HepG2 (cell line): ENCODE results near the gene KANSL3. TPM values are rescaled to one million over a fixed set of nuclear protein-coding genes. Genes with fewer than 3 reads are reported as not detected.

Experiments used
- ATAC-seq: fragments of 200-7000 bp; cut with Tn5 transposase; 3 replicates; pipeline ENCODE4 v1.9.1; 2020; ENCODE audit warnings: mild to moderate bottlenecking, moderate library complexity
- BruUV-seq: library from RNA; stranded (reverse); fragments of 400-500 nt; replicated peaks from 2 replicates; lab custom pipeline; 2021; lab: Mats Ljungman, UMichigan
- CTCF ChIA-PET: fragments of 300-600 bp; formaldehyde crosslinking; extraction: SDS; loops from one replicate; lab custom pipeline; 2021; ENCODE audit warnings: low total read pairs, inconsistent platforms, low intra/inter-chr PET ratio; lab: Yijun Ruan, JAX
- POLR2A ChIA-PET: fragments of 350-600 bp; sonication (Branson Sonifier 250); formaldehyde crosslinking; loops from one replicate; lab custom pipeline; 2020; ENCODE audit warnings: antibody characterized with exemption, inconsistent platforms; lab: Yijun Ruan, JAX
- DNase-seq: peaks from one replicate; pipeline ENCODE4 v3.0.0-alpha.2; 2015; ENCODE audit warnings: low spot score
- FAIRE-seq: peaks from 3 replicates; lab custom pipeline; 2011; peaks lifted over from hg19 to GRCh38; lab: Jason Lieb, UNC
- H2AFZ ChIP-seq: one replicate; pipeline ENCODE4 v1.6.1; 2011; ENCODE audit warnings: low read length, inconsistent platforms
- H3K27ac ChIP-seq: fragments of 300-600 bp; 3 replicates; pipeline ENCODE4 v1.8.0; 2011; ENCODE audit warnings: mixed run types, mild to moderate bottlenecking, mixed read lengths, low read length, inconsistent platforms; ENCODE audit not compliant: insufficient read depth; ENCODE audit errors: extremely low read length
- H3K27me3 ChIP-seq, 2 experiments: fragments of 200-600 bp in 1 of 2; 2 replicates in 1 of 2; 3 replicates in 1 of 2; pipeline versions ENCODE4 v1.6.0 to v1.8.0; 2011; ENCODE audit warnings: low read length in 2 of 2, mild to moderate bottlenecking in 2 of 2, moderate library complexity in 2 of 2, inconsistent platforms in 1 of 2; ENCODE audit not compliant: insufficient read depth in 2 of 2, control insufficient read depth in 1 of 2
- H3K36me3 ChIP-seq, 2 experiments: fragments of 200-600 bp in 1 of 2; replicated peaks in 1 of 2; 2 replicates in 1 of 2; 3 replicates in 1 of 2; pipeline versions ENCODE4 v1.5.1 to v1.8.0; 2011; ENCODE audit warnings: low read length in 2 of 2, inconsistent platforms in 1 of 2; ENCODE audit not compliant: insufficient read depth in 2 of 2, control insufficient read depth in 1 of 2
- H3K4me1 ChIP-seq: 2 replicates; pipeline ENCODE4 v1.5.1; 2012; ENCODE audit warnings: low read length, inconsistent platforms; ENCODE audit not compliant: insufficient read depth
- H3K4me2 ChIP-seq: 2 replicates; pipeline ENCODE4 v1.6.0; 2011; ENCODE audit warnings: low read depth, low read length, inconsistent platforms
- H3K4me3 ChIP-seq, 3 experiments: fragments of 200-600 bp in 1 of 3; sonication (generic), shearing (Covaris generic) in 1 of 3; replicated peaks in 1 of 3; 2 replicates each; pipeline ENCODE4 v1.5.1; 2011 to 2016; ENCODE audit warnings: low read length in 3 of 3, inconsistent platforms in 2 of 3, low read depth in 2 of 3, mild to moderate bottlenecking in 2 of 3, control low read depth in 1 of 3, mixed read lengths in 1 of 3; ENCODE audit not compliant: insufficient read depth in 1 of 3
- H3K79me2 ChIP-seq: one replicate; pipeline ENCODE4 v1.6.1; 2011; ENCODE audit warnings: low read length, inconsistent platforms; ENCODE audit not compliant: insufficient read depth
- H3K9ac ChIP-seq: 2 replicates; pipeline ENCODE4 v1.6.0; 2011; ENCODE audit warnings: mild to moderate bottlenecking, low read depth, low read length, inconsistent platforms; ENCODE audit not compliant: insufficient read depth
- H3K9me3 ChIP-seq: 2 replicates; pipeline ENCODE4 v1.5.1; 2012; ENCODE audit warnings: mild to moderate bottlenecking, low read length
- H4K20me1 ChIP-seq: 2 replicates; pipeline ENCODE4 v1.6.0; 2011; ENCODE audit warnings: inconsistent platforms, mild to moderate bottlenecking, low read length, moderate library complexity; ENCODE audit not compliant: insufficient read depth
- ATRX ChIP-seq: sonication (generic); formaldehyde crosslinking; IDR thresholded peaks from 2 replicates; pipeline ENCODE4 v1.4.0; 2020; ENCODE audit warnings: missing genetic modification reagents, borderline replicate concordance
- CBFB ChIP-seq: sonication (generic); formaldehyde crosslinking; IDR thresholded peaks from 2 replicates; pipeline ENCODE4 v1.4.0; 2020; ENCODE audit warnings: missing genetic modification reagents
- HNRNPUL1 ChIP-seq: fragments of 200-400 bp; formaldehyde crosslinking; IDR thresholded peaks from 2 replicates; pipeline ENCODE4 v1.6.1; 2017; ENCODE audit warnings: low read depth, mild to moderate bottlenecking, low read length, moderate library complexity
- KLF12 ChIP-seq: sonication (generic); formaldehyde crosslinking; IDR thresholded peaks from 2 replicates; pipeline ENCODE4 v1.4.0; 2020; ENCODE audit warnings: missing genetic modification reagents, borderline replicate concordance
- ZNF589 ChIP-seq: sonication (generic); formaldehyde crosslinking; conservative IDR thresholded peaks from 2 replicates; pipeline ENCODE4 v1.8.0; 2022; ENCODE audit warnings: mild to moderate bottlenecking, moderate library complexity, missing genetic modification reagents
- WGBS: methylation state at CpG from one replicate; pipeline ENCODE4 v1.1.6; 2017; ENCODE audit warnings: low lambda C conversion rate; 5-methylcytosine and 5-hydroxymethylcytosine counted together
- in situ Hi-C: cut with HindIII; loops from 2 replicates; pipeline ENCODE4 v1.10.0; 2017; ENCODE audit warnings: low pct_unique_long_range_greater_than_20kb; ENCODE audit not compliant: extremely low pct_ligation_motif_present
- intact Hi-C: fragments of 100-400 bp; cut with micrococcal nuclease; formaldehyde crosslinking; loops from one replicate; pipeline ENCODE4 v1.10.0; 2022; ENCODE audit not compliant: unreplicated experiment
- polyA plus RNA-seq, 8 experiments: library from polyadenylated mRNA; depleted of rRNA in 3 of 8; stranded (reverse) in 7 of 8; unstranded in 1 of 8; fragments of >200 nt; fragmentation: Illumina TruSeq in 4 of 8; extraction: Trizol in 4 of 8; gene quantifications; 2 replicates each; pipeline versions ENCODE4 v1.2.1 to v1.2.3, GENCODE V29; 2011 to 2016; ENCODE audit warnings: low read depth in 4 of 8, missing spikeins in 1 of 8, mixed read lengths in 1 of 8; ENCODE audit not compliant: insufficient read depth in 1 of 8
- total RNA-seq, 5 experiments: library from RNA; depleted of rRNA; stranded (reverse); fragments of >200 nt; fragmentation: Illumina TruSeq; extraction: Trizol; gene quantifications; 2 replicates each; pipeline ENCODE4 v1.2.3, GENCODE V29; 2016; ENCODE audit warnings: low read depth in 1 of 5
- TF ChIP-seq, protein P1 (sequence below): sonication (generic); formaldehyde crosslinking; IDR thresholded peaks from 2 replicates; pipeline ENCODE4 v1.4.0; 2020; ENCODE audit warnings: missing genetic modification reagents, borderline replicate concordance
- TF ChIP-seq, protein P2 (sequence below): sonication (generic); formaldehyde crosslinking; IDR thresholded peaks from 2 replicates; pipeline ENCODE4 v1.8.1; 2023; ENCODE audit warnings: missing genetic modification reagents, inconsistent platforms, borderline replicate concordance

KANSL3 gene
- total and polyA plus RNA-seq, 2 of the 13 experiments (the other 11 are each of a cell fraction or from before 2014, with no cell fraction given): 20.8 to 37.3 TPM

DNA sequence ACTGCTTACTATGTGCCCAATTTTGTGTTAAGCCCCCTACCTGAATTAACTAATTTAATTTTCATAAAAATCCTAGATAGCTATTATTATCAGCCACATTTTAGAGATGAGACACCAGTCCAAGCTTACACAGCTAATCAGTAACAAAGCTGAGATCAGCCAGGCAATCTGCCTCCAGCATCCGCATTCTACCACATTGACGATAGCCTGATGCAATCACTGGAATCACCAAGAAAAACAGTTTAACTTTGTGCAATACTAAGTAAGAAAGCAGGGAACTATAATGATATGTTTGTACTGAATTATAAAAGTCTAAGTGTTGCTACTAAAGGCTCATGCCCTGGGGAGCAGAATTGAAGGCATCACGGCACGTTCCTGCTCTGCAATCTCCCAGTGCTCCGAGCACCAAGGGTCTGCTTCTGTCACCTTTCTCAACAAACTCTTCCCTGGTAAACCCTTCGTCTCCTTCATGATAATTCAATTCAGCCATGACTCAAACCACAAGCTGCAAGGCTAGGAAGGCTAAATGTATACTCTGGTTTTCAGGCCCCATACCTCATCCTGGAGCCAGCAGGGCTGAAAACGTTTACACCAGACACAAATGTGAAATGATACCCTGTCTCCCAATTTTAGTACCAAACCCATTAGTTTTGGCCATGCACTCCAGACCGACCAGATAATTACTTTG lies 19.4 kb downstream of the KANSL3 start:
- POLR2A ChIA-PET: no interaction called here
- no peak for TF ChIP-seq HNRNPUL1
- TF ChIP-seq, protein P1, sequence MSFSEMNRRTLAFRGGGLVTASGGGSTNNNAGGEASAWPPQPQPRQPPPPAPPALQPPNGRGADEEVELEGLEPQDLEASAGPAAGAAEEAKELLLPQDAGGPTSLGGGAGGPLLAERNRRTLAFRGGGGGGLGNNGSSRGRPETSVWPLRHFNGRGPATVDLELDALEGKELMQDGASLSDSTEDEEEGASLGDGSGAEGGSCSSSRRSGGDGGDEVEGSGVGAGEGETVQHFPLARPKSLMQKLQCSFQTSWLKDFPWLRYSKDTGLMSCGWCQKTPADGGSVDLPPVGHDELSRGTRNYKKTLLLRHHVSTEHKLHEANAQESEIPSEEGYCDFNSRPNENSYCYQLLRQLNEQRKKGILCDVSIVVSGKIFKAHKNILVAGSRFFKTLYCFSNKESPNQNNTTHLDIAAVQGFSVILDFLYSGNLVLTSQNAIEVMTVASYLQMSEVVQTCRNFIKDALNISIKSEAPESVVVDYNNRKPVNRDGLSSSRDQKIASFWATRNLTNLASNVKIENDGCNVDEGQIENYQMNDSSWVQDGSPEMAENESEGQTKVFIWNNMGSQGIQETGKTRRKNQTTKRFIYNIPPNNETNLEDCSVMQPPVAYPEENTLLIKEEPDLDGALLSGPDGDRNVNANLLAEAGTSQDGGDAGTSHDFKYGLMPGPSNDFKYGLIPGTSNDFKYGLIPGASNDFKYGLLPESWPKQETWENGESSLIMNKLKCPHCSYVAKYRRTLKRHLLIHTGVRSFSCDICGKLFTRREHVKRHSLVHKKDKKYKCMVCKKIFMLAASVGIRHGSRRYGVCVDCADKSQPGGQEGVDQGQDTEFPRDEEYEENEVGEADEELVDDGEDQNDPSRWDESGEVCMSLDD (CRISPR knock-in tag): no peak
- no peak for TF ChIP-seq CBFB
- no peak for TF ChIP-seq ATRX (CRISPR knock-in tag)
- TF ChIP-seq ZNF589 (CRISPR knock-in tag): no peak
- TF ChIP-seq KLF12 (CRISPR knock-in tag): no peak
- TF ChIP-seq, protein P2, sequence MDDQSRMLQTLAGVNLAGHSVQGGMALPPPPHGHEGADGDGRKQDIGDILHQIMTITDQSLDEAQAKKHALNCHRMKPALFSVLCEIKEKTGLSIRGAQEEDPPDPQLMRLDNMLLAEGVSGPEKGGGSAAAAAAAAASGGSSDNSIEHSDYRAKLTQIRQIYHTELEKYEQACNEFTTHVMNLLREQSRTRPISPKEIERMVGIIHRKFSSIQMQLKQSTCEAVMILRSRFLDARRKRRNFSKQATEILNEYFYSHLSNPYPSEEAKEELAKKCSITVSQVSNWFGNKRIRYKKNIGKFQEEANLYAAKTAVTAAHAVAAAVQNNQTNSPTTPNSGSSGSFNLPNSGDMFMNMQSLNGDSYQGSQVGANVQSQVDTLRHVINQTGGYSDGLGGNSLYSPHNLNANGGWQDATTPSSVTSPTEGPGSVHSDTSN (CRISPR knock-in tag): no peak
- Histone ChIP-seq H3K27me3 (no peaks in the 10 kb centered on the region), H2AFZ (no peak overlapping the region), H3K27ac (no peak overlapping the region), H3K9ac (no peak overlapping the region), H3K4me3 (no peak overlapping the region), H4K20me1 (no peaks in the 10 kb centered on the region), H3K4me1 (peaks cover 32% of the 10 kb centered on the region), H3K9me3 (no peaks in the 10 kb centered on the region), H3K4me2 (no peak overlapping the region), H3K79me2 (no peaks in the 10 kb centered on the region), H3K36me3 (peaks cover 22 to 54% of the 10 kb centered on the region in 2 experiments)
- 93% methylated on average over 8 of the region's 8 CpGs for WGBS
- FAIRE-seq (no peak), ATAC-seq (no peak), DNase-seq (no peak)
- CTCF ChIA-PET: no interaction called here
- BruUV-seq: no TSS peak
- in situ Hi-C loops (no loop called here), intact Hi-C loops (no loop called here)
